Esophagus muscularis mucosa (tissue), 4 donors: ENCODE results near the gene CATSPERE.

Experiments used
- EP300 ChIP-seq: sonication (generic); formaldehyde crosslinking; IDR thresholded peaks from one replicate; pipeline ENCODE4 v1.6.1; 2017; ENCODE audit warnings: antibody characterized with exemption
- POLR2AphosphoS5 ChIP-seq, 2 donors: sonication (generic); formaldehyde crosslinking; IDR thresholded peaks; one replicate each; pipeline ENCODE4 v1.6.1; 2017; ENCODE audit warnings: antibody characterized with exemption in 2 of 2
- TF ChIP-seq, protein P1 (sequence below), 3 experiments: fragments of 200-600 bp in 2 of 3; fragments of 450-650 bp in 1 of 3; sonication (generic) in 2 of 3; IDR thresholded peaks; one replicate each; pipeline ENCODE4 v1.5.1; 2017 to 2019; ENCODE audit warnings: antibody characterized with exemption in 3 of 3, mild to moderate bottlenecking in 2 of 3, moderate library complexity in 1 of 3

- TF ChIP-seq, protein P1, sequence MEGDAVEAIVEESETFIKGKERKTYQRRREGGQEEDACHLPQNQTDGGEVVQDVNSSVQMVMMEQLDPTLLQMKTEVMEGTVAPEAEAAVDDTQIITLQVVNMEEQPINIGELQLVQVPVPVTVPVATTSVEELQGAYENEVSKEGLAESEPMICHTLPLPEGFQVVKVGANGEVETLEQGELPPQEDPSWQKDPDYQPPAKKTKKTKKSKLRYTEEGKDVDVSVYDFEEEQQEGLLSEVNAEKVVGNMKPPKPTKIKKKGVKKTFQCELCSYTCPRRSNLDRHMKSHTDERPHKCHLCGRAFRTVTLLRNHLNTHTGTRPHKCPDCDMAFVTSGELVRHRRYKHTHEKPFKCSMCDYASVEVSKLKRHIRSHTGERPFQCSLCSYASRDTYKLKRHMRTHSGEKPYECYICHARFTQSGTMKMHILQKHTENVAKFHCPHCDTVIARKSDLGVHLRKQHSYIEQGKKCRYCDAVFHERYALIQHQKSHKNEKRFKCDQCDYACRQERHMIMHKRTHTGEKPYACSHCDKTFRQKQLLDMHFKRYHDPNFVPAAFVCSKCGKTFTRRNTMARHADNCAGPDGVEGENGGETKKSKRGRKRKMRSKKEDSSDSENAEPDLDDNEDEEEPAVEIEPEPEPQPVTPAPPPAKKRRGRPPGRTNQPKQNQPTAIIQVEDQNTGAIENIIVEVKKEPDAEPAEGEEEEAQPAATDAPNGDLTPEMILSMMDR (IDR thresholded peaks at IDR 0.05) = no peak
- TF ChIP-seq POLR2AphosphoS5 (IDR thresholded peaks at IDR 0.05) (no peak), EP300 (no peak)
These were observed 129.6 kb downstream of the CATSPERE start for GRCh38 chr1:244590670-244591069.
